Gastrocnemius medialis (tissue), 4 donors: ENCODE measurements around the gene ADGRB3.

Source experiments
- CTCF ChIP-seq, 5 experiments: fragments of 450-650 bp in 3 of 5; fragments of 200-600 bp in 2 of 5; sonication (generic) in 2 of 5; IDR thresholded peaks in 4 of 5; conservative IDR thresholded peaks in 1 of 5; 1 replicate in 4 of 5; 2 replicates in 1 of 5; pipeline ENCODE4 v1.5.1; 2016 to 2019; ENCODE audit warnings: antibody characterized with exemption in 5 of 5, mild to moderate bottlenecking in 3 of 5, moderate library complexity in 3 of 5
- POLR2A ChIP-seq, 2 donors: fragments of 450-650 bp; IDR thresholded peaks; one replicate each; pipeline ENCODE4 v1.6.1; 2017; ENCODE audit warnings: antibody characterized with exemption in 2 of 2, mild to moderate bottlenecking in 2 of 2, moderate library complexity in 2 of 2

- TF ChIP-seq CTCF (IDR thresholded peaks at IDR 0.05 in 4 of 5, conservative IDR thresholded peaks at IDR 0.05 in 1 of 5) (no peak), POLR2A (IDR thresholded peaks at IDR 0.05) (no peak)
These were observed 54.8 kb downstream of the ADGRB3 start for GRCh38 chr6:68689910-68690309.
